EL (cell line): ENCODE results near the gene BHMT.

Experiments used
- DNase-seq: peaks from one replicate; pipeline ENCODE4 v3.0.0-alpha.2; 2016

Gene BHMT

GRCh38 chr5:79111387-79111959 is at the start of gene BHMT:
Gene BHMT (plus strand): TSS chr5:79111809. CDS start chr5:79111886, 77 bp downstream.
- DNase-seq, result no peak

DNA sequence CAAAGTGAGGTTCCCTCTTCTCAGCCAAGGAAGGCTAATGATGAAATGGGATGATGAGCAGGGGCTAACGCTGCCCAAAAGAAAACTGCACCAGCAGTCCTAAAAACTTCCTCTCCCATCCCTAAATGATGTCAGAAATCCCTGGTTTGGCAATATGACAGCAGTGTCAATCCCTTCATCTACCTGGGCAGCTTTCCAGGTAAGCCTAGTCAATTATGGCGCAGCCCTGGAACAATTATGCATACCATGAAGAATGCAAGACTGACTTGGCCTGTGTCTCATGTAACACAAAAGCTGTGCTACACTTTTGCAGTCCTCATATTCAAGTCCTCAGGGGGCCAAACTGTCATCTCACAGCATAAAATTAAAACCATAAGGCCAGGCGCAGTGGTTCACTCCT is 49.2 kb upstream of the BHMT start:
- no peak for DNase-seq

- peak; percentile 73 for DNase-seq
Measured at GRCh38 chr5:79069488-79070349, 41.9 kb upstream of the BHMT start, which contains the start of the genes BHMT2 and DMGDH. Gene BHMT2 (plus strand): TSS chr5:79069767. CDS start chr5:79069783, 16 bp downstream. Gene DMGDH (minus strand): TSS chr5:79069674. CDS start chr5:79069620, 54 bp downstream.

- peak; percentile 50 for DNase-seq
Measured at GRCh38 chr5:79070350-79070667, 41.3 kb upstream of the BHMT start.

DNA sequence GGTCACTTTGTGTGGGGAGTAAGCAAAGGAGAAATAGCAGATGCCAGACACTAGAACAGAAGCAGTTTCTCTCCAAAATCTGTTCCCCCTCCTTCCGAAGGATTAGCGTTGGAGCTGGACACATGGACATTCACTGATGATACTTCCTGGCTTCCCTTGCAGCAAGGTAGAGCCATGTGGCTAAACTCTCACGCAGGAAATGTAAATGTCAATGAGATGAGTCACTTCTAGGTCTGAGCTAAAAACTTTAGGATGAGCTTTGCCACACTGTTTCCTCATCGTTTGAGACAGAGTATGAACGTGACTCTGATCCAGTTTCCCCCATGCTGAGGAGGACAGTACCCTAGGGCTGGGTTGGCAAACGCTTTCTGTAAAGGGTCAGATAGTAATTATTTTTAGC is 37.0 kb upstream of the BHMT start:
- DNase-seq, result peak; percentile 90

GRCh38 chr5:79075646-79076426 is 35.8 kb upstream of the BHMT start:
- DNase-seq, result peak; percentile 12

DNA sequence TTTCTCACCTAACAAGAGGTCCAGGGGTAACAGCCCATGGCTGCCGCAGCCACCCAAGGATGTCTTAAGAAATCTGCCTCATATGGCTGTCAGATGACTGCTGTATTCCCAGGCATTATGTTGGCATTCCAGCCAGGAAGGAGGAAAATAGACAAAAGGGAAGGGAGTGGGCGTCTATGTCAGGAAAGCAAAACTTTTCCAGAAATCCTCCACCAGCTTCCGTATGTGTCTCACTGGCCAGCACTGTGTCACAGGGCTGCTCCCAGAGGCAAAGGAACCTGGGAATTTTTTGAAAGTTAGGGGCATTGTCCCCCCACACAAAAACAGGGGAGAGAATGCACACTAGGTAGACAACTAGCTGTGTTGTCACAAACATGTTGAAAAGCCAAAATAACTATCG is 34.8 kb upstream of the BHMT start:
- DNase-seq, result no peak

DNA sequence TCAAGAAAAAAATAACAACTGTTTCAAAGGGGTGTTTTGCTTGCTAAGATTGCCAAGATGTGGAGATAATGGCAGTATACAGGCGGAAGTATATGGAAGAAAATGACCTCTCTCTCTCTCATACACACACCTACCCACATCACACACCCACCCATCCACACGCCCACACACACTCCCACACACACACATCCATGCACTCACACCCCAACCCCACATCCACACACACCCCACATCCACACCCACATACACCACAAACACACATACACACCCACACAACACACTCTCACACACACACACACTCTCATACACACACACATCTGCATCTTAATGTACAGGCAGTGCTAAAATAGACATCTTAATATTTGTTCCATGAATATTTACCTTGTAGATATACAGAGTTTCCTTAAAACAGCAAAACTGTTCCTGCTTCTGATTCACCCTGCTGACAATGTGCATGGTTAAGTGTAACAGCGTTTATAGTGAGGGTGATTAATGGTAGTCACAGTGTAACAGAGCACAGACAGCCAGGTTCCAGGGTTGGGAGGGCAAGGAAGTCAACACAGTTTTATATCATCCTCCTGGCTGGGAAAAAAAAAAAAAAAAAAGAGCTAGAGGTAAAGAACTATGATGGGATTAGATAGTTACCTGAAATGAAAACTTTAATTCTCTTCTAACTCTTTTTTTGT is 33.8 kb upstream of the BHMT start:
- DNase-seq, result peak; percentile 26

- no peak for DNase-seq
Measured at GRCh38 chr5:79080804-79081203, 30.8 kb upstream of the BHMT start.

- no peak for DNase-seq
Measured at GRCh38 chr5:79081779-79082178, 29.8 kb upstream of the BHMT start.

DNA sequence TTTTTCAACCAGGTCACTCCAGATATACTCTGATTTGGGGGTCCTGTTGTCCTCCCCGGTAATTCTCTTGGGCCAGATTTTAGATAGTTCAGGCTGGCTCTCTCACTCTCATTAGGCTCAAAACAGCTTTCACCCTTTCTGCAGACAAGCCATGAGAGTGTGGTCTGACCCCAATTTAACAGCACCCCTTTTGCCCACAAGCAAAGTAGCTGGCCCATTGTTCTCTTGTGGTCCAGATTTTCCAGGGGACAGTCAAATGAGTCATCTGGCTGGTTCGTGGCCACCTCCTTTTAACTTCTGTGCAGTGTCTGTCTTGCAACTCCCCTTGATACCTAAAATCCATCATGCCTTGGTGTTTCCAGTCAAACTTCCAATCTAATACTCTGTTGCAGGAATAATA is 25.5 kb upstream of the BHMT start:
- peak; percentile 12 for DNase-seq

DNA sequence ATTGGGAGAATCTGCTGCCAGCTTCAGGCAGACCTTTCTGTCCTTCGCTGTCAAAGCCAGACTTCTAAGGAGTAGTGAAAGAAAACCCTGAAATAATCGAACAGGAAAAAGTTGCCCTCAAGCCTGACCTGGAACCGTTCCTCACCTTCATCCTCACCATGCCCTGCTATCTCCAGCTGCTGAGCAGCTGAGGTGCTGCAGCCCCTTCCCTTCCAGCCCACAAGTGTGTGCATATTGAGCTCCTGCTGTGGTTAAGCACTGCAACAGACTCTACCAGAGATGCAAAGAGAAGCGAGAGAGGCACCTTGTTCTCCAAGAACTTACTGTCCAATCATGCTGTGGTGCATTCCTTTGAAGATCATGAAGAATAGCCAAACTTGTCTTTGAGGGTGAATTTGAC is 23.1 kb upstream of the BHMT start:
- DNase-seq, result no peak

DNA sequence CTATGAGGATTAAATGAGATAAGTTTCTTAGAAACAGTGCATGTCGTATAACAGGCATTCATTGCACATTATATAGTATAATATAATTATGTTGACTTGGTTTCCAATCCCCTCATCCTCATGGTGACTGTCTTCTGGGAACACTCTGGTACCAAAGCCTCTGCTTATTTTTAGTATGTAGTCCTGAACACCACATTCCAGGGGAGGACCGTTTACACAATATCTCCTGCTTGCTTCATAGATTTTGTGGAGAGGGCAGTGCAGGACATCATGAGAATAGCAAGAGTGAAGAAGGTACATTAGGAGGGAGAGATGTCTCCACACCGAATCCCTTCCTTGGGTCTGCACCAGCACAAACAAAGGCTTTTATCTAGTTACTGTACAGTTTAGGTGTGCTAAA is 20.5 kb upstream of the BHMT start:
- DNase-seq, result no peak

DNA sequence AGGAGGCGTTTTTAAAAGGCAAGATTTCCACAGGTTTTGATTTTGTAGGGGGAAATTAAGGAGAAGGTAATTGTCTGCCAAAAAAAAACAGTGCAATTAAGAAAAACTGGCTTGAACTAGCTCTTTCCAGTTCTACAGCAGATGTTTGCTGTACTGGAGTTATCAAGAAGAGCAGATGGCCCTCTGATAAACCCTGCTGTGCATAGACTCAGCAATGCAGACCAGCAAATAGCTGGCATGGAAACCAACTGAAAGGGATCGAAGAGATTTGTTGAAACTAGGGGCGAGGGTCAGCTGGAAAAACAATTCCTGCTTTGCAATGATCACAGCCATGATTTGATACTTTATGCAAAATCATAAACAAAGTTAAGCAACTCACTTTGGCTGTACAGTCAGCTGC is 17.8 kb upstream of the BHMT start:
- DNase-seq, result no peak

GRCh38 chr5:79105868-79106267 is 5.7 kb upstream of the BHMT start:
- no peak for DNase-seq

- peak; percentile 30 for DNase-seq
Measured at GRCh38 chr5:79107020-79107796, 4.4 kb upstream of the BHMT start.

DNA sequence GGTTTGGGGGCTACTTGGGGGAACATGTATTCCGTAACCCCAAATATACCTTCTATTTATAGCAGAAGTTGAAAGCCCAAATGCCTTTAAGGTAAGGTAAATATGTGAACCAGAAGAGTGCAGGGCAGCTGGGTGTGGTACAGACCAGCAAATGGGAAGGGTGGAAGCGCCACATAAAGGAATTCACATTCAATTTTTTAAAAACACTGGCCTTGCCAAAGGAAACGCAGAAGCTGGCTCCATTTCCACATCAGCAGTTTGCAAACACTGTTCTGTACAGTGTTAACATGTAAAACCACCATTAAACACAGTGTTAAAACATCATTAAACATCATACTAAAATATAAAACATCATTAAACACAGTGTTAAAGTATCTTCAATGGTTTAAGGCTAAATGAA is 3.5 kb upstream of the BHMT start:
- DNase-seq, result no peak

DNA sequence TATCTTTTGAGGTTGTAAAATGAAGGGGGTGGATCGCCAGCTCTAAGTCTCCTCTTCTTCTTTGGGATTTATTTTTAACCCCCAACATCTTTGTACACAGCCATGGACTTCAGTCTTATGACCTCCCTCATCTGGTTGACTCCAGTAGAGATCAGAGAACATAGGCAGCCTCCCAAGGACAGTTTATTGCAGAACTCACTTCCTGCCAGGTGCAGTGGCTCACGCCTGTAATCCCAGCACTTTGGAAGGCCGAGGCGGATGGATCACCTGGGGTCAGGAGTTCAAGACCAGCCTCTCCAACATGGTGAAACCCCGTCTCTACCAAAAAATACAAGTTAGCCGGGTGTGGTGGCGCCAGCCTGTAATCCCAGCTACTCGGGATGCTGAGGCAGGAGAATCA is 2.8 kb upstream of the BHMT start:
- DNase-seq, result no peak

GRCh38 chr5:79109527-79110492 is 1.8 kb upstream of the BHMT start:
- DNase-seq, result no peak

GRCh38 chr5:79111960-79112702 is 522 bp downstream of the BHMT start:
- DNase-seq, result no peak
